NB4 (cell line): ENCODE measurements around the gene RNU2-1.

Experiments used
- POLR2A ChIP-seq: IDR thresholded peaks from 2 replicates; pipeline ENCODE4 v1.6.1; 2011; ENCODE audit warnings: mild to moderate bottlenecking; ENCODE audit not compliant: insufficient read length; ENCODE audit errors: extremely low read depth
- TF ChIP-seq, protein P1 (sequence below): IDR thresholded peaks from one replicate; pipeline ENCODE4 v1.5.1; 2012; ENCODE audit warnings: low read depth, low read length

DNA sequence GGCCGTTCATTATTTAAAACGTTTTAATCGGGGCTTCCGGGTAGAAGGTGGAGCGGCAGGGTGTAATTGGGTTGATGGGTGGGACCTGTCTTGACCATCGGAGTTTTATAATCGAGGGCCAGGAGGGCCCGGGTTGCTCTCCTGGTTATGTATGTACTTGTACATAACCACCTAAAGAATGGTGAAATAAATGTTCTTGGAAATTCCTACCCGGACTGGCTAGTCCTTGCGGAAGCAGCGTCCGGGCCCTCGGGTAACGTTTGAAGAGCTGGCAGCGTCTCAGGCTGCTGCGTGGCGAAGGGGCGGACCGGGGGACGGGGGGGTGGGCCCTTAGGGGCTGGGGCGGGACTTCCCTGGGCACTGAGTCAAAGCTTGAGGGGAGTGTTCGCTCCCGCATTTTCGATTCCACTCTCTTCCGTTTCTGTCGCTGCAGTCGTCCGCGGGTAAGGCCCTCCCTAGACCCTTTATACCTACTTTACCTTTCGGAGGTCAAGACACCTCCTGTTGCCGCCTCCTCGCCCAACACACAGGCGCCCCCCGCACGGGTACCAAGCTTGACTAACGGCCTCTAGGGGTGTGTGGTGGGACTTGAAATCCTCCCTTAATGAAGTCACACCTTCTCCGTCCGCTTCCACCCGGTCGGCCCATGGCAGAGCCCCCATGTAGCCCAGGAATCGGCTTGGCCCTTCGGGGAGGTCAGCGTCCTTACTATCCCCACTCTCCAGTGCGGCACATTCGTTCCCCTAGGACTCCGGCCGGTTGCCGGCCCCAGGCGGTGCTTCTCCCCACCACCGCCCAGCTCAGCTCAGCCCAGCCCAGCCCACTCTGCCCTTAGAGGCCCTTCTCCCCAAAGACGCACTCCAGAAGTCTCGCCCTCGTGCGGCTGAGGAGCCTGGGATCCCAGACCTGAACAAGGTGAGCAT, 22.0 kb downstream of the RNU2-1 start, which contains the start of gene TMEM106A:
- peak; percentile 87 for TF ChIP-seq POLR2A
- TF ChIP-seq, protein P1, sequence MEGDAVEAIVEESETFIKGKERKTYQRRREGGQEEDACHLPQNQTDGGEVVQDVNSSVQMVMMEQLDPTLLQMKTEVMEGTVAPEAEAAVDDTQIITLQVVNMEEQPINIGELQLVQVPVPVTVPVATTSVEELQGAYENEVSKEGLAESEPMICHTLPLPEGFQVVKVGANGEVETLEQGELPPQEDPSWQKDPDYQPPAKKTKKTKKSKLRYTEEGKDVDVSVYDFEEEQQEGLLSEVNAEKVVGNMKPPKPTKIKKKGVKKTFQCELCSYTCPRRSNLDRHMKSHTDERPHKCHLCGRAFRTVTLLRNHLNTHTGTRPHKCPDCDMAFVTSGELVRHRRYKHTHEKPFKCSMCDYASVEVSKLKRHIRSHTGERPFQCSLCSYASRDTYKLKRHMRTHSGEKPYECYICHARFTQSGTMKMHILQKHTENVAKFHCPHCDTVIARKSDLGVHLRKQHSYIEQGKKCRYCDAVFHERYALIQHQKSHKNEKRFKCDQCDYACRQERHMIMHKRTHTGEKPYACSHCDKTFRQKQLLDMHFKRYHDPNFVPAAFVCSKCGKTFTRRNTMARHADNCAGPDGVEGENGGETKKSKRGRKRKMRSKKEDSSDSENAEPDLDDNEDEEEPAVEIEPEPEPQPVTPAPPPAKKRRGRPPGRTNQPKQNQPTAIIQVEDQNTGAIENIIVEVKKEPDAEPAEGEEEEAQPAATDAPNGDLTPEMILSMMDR: peak; percentile 9
